GM12875 (cell line): ENCODE results near the gene WWOX.
A peak's percentile ranks its signal among the peaks of the same experiment; 100 is the strongest.
"Not testable (repeated sequence)": the region's sequence is repeated elsewhere in the genome, so short reads cannot be mapped to it uniquely, and the experiment has no call there.

ENCODE experiments used
- H3K4me3 ChIP-seq: one replicate; pipeline ENCODE4 v1.5.1; 2011; ENCODE audit warnings: low read depth, low read length, control low read depth
- TF ChIP-seq, protein P1 (sequence below): IDR thresholded peaks from 2 replicates; pipeline ENCODE4 v1.5.1; 2011; ENCODE audit warnings: low read depth, mild to moderate bottlenecking, control low read depth, inconsistent platforms, low read length, moderate library complexity, borderline replicate concordance; ENCODE audit not compliant: insufficient read depth

Gene WWOX

DNA sequence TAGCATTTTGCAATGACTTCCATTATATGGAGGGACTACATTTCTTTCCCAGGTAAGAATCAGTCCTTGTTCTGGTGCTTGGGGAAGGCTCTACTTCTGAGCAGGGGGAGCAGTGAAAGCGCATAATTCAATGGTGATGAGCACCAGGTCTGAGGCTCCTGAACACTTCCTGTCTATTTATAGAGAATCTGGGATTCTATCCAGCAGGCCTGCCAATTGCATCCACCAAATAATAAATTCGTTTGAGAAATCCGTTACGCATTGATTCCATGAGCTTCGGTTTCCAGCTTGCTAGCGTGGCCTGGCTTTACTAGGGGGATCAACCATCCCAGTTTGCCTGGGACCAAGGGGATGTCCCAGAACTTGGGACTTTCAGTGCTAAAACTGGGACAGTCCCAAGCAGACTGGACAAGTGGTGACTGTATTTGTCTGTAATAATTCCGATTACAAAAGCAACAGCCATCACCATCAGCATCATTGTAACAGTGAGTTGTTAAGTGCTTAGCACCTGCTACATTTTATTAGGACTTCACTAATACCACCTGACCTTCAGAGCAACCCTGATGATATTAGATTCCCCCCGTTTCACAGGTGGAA, 1151.1 kb downstream of the WWOX start:
- TF ChIP-seq, protein P1, sequence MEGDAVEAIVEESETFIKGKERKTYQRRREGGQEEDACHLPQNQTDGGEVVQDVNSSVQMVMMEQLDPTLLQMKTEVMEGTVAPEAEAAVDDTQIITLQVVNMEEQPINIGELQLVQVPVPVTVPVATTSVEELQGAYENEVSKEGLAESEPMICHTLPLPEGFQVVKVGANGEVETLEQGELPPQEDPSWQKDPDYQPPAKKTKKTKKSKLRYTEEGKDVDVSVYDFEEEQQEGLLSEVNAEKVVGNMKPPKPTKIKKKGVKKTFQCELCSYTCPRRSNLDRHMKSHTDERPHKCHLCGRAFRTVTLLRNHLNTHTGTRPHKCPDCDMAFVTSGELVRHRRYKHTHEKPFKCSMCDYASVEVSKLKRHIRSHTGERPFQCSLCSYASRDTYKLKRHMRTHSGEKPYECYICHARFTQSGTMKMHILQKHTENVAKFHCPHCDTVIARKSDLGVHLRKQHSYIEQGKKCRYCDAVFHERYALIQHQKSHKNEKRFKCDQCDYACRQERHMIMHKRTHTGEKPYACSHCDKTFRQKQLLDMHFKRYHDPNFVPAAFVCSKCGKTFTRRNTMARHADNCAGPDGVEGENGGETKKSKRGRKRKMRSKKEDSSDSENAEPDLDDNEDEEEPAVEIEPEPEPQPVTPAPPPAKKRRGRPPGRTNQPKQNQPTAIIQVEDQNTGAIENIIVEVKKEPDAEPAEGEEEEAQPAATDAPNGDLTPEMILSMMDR: no peak
- no peak overlapping the region for H3K4me3 ChIP-seq

DNA sequence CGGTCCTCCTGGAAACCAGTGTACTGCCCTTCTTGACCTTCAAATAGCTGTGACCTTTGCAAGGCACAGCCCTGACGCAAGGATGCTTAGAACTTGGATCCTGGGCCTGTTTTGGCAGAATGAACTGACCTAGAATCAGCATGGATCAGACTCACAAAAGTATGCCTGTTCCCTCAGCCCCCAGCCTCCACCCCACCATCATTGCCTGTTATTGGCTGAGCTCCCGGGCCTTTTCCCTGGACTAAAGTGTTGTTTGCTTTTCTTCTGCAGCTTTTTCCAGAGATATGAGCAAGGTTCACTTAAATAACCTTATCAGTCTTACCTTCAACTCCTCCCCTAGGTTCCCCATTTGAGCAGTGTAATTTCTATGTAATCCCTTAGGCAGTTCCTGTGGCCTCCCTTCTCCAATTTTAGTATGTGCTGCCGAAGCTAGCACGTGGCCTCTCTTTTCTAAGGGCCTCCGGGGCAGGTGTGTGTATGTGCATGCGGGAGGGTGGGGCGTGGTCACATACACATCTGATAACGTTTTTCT, 1153.7 kb downstream of the WWOX start:
- no peak overlapping the region for H3K4me3 ChIP-seq
- TF ChIP-seq, protein P1: no peak

DNA sequence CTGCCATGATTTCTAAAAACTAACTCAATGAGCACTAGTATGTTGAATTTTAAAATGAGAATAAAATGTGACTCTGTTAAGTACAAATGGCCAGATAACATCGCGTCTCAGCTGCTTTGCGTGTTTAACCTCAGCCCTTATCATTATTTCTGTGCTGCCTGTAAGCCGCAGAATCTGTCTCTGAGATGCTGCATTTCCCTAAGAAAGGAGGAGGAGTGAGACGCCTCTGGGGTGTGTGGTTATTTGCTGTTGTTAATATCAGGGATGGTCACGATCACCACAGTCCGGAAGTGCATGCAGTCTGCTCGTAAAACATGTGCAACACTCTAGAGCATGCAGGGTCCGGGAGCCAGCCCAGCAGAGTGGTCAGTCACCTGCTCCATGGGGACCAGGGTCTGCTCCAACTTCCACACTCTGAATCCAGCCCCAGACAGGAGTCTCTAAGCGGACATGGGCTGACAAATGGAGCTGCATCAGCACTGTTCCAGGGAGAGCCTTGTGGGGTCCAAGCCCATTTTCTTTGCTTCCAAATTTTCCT, 1158.6 kb downstream of the WWOX start:
- no peak overlapping the region for H3K4me3 ChIP-seq
- TF ChIP-seq, protein P1: no peak

DNA sequence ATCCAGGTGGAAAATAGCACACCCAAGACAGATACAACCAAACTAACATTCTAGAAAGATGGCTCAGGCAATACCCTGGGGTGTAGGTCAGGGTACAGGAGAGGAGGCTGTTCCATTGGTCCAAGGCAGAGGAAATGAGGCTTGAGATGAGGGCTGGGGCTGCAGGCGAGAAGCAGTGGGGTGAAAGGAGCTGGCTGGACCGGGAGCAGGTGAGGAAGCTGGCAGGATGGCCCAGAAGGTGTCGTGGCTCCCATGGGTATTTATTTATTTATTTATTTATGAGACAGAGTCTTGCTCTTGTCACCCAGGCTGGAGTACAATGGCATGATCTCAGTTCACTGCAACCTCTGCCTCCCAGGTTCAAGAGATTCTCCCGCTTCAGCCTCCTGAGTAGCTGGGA, 1161.4 kb downstream of the WWOX start:
- H3K4me3 ChIP-seq: not testable (repeated sequence)

DNA sequence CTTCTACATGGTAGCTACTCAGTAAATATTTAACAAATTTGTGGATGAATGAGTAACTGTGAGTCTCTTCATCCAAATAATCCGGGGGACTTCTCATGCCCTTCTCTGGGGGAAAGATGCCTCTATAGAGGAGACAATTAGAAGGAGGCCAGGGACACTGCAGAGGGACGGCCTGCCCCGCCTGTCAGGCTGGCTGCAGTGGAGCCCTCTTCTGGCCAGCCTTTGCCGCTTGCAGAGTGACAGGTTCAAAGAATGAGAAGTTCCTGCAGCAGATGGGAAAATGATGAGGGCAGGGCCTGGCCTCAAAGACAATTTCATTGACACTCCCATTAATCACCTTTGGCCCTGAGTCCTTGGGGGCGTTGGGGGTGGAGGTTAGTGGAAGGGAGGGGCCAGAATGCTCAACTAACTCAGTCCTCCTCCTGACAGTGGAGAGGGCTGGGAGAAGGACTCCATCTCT, 1162.1 kb downstream of the WWOX start:
- H3K4me3 ChIP-seq: no peak overlapping the region
- TF ChIP-seq, protein P1: peak; percentile 77

DNA sequence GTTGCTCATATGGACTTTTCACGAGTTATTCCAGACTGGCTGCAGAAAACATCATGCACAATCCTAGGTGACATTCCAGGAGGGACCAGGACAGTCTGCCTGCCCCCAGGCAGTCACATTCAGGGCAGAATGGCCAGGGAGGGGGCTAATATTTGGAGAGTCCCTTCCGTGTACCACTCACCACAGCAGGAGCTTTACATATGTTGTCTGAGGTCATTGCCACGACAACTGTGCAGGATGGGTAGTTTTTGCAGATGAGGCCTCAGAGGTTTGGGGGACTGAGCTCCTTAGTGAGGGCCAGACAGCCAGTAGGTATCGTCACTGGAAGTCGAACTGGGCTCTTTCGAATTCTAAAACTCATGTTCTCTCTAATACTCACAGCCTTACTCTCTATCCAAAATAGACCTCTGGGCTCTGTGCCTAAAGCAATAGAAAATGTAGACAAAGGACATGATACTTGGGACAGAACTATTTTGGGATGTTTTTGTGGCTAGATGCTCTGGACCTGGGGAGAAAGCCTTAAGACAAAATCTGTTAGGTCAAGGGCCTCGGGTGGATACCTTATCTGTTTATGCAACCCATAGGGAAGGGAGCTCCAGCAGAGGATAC, 1162.6 kb downstream of the WWOX start:
- H3K4me3 ChIP-seq: no peak overlapping the region
- TF ChIP-seq, protein P1: no peak
